ENCODE measurements around the gene NOL11.
"Not testable (repeated sequence)": the region's sequence is repeated elsewhere in the genome, so short reads cannot be mapped to it uniquely, and the experiment has no call there.

Gene NOL11

GRCh38 chr17:67713169-67713568, 4.6 kb upstream of the NOL11 start:
- Histone ChIP-seq H3K27me3 (ENCODE audit: control insufficient read depth, insufficient read depth, low read length) (no peaks in the 10 kb centered on the region), H3K4me1 (ENCODE audit: control insufficient read depth, insufficient read depth, low read length) (peaks cover 6% of the 10 kb centered on the region), H3K36me3 (ENCODE audit: control insufficient read depth, insufficient read depth, low read length) (no peaks in the 10 kb centered on the region)

GRCh38 chr17:67716405-67716798, 1.3 kb upstream of the NOL11 start:
- H3K4me3 ChIP-seq (ENCODE audit: low read length): no peak overlapping the region
- H3K27me3 ChIP-seq (ENCODE audit: control insufficient read depth, insufficient read depth, low read length): no peaks in the 10 kb centered on the region
- no peaks in the 10 kb centered on the region for H3K36me3 ChIP-seq (ENCODE audit: control insufficient read depth, insufficient read depth, low read length)
- no peak overlapping the region for H3K9ac ChIP-seq (ENCODE audit: low read length)
- H3K9me3 ChIP-seq (ENCODE audit: control insufficient read depth, low read length): no peaks in the 10 kb centered on the region
- peaks cover 17% of the 10 kb centered on the region for H3K4me1 ChIP-seq (ENCODE audit: control insufficient read depth, insufficient read depth, low read length)

More at GRCh38 chr17:67713169-67713568, 4.6 kb upstream of the NOL11 start:
- H3K9ac ChIP-seq (ENCODE audit: low read length): no peak overlapping the region
- H3K4me3 ChIP-seq (ENCODE audit: low read length): no peak overlapping the region
- no peaks in the 10 kb centered on the region for H3K9me3 ChIP-seq (ENCODE audit: control insufficient read depth, low read length)

- peaks cover 4% of the 10 kb centered on the region for H3K36me3 ChIP-seq (ENCODE audit: control insufficient read depth, insufficient read depth, low read length)
- H3K4me1 ChIP-seq (ENCODE audit: control insufficient read depth, insufficient read depth, low read length): peaks cover 17% of the 10 kb centered on the region
- peak overlapping the region; percentile 83 for H3K9ac ChIP-seq (ENCODE audit: low read length)
- no peaks in the 10 kb centered on the region for H3K9me3 ChIP-seq (ENCODE audit: control insufficient read depth, low read length)
- H3K4me3 ChIP-seq (ENCODE audit: low read length): peak overlapping the region; percentile 68
- no peaks in the 10 kb centered on the region for H3K27me3 ChIP-seq (ENCODE audit: control insufficient read depth, insufficient read depth, low read length)
These were observed 528 bp upstream of the NOL11 start for GRCh38 chr17:67717192-67717623.

GRCh38 chr17:67718325-67718941, 697 bp downstream of the NOL11 start:
- Histone ChIP-seq H3K4me3 (ENCODE audit: low read length) (peak overlapping the region; percentile 65), H3K27me3 (ENCODE audit: control insufficient read depth, insufficient read depth, low read length) (no peaks in the 10 kb centered on the region), H3K36me3 (ENCODE audit: control insufficient read depth, insufficient read depth, low read length) (peaks cover 4% of the 10 kb centered on the region), H3K9me3 (ENCODE audit: control insufficient read depth, low read length) (no peaks in the 10 kb centered on the region), H3K9ac (ENCODE audit: low read length) (peak overlapping the region; percentile 85), H3K4me1 (ENCODE audit: control insufficient read depth, insufficient read depth, low read length) (peaks cover 17% of the 10 kb centered on the region)

GRCh38 chr17:67725373-67725791, 7.6 kb downstream of the NOL11 start:
- Histone ChIP-seq H3K4me1 (ENCODE audit: control insufficient read depth, insufficient read depth, low read length) (no peaks in the 10 kb centered on the region), H3K9me3 (ENCODE audit: control insufficient read depth, low read length) (no peaks in the 10 kb centered on the region), H3K27me3 (ENCODE audit: control insufficient read depth, insufficient read depth, low read length) (no peaks in the 10 kb centered on the region), H3K9ac (ENCODE audit: low read length) (no peak overlapping the region), H3K4me3 (ENCODE audit: low read length) (no peak overlapping the region), H3K36me3 (ENCODE audit: control insufficient read depth, insufficient read depth, low read length) (peaks cover 11% of the 10 kb centered on the region)

- Histone ChIP-seq H3K9ac (ENCODE audit: low read length) (no peak overlapping the region), H3K27me3 (ENCODE audit: control insufficient read depth, insufficient read depth, low read length) (no peaks in the 10 kb centered on the region), H3K9me3 (ENCODE audit: control insufficient read depth, low read length) (no peaks in the 10 kb centered on the region), H3K4me3 (ENCODE audit: low read length) (no peak overlapping the region), H3K4me1 (ENCODE audit: control insufficient read depth, insufficient read depth, low read length) (no peaks in the 10 kb centered on the region), H3K36me3 (ENCODE audit: control insufficient read depth, insufficient read depth, low read length) (peaks cover 11% of the 10 kb centered on the region)
These were observed 8.1 kb downstream of the NOL11 start for GRCh38 chr17:67725807-67726206.

GRCh38 chr17:67727152-67728039, 9.7 kb downstream of the NOL11 start:
- not testable (repeated sequence) for H3K9ac ChIP-seq (ENCODE audit: low read length); H3K4me1 ChIP-seq (ENCODE audit: control insufficient read depth, insufficient read depth, low read length); H3K9me3 ChIP-seq (ENCODE audit: control insufficient read depth, low read length); H3K27me3 ChIP-seq (ENCODE audit: control insufficient read depth, insufficient read depth, low read length); H3K4me3 ChIP-seq (ENCODE audit: low read length)
- peaks cover 13% of the 10 kb centered on the region for H3K36me3 ChIP-seq (ENCODE audit: control insufficient read depth, insufficient read depth, low read length)

GRCh38 chr17:67729903-67730302, 12.2 kb downstream of the NOL11 start:
- peaks cover 13% of the 10 kb centered on the region for H3K36me3 ChIP-seq (ENCODE audit: control insufficient read depth, insufficient read depth, low read length)

GRCh38 chr17:67730731-67731130, 13.0 kb downstream of the NOL11 start:
- H3K4me3 ChIP-seq (ENCODE audit: low read length): no peak overlapping the region
- H3K9me3 ChIP-seq (ENCODE audit: control insufficient read depth, low read length): no peaks in the 10 kb centered on the region
- H3K27me3 ChIP-seq (ENCODE audit: control insufficient read depth, insufficient read depth, low read length): no peaks in the 10 kb centered on the region
- H3K36me3 ChIP-seq (ENCODE audit: control insufficient read depth, insufficient read depth, low read length): peaks cover 13% of the 10 kb centered on the region
- H3K9ac ChIP-seq (ENCODE audit: low read length): no peak overlapping the region
- no peaks in the 10 kb centered on the region for H3K4me1 ChIP-seq (ENCODE audit: control insufficient read depth, insufficient read depth, low read length)

More at GRCh38 chr17:67729903-67730302, 12.2 kb downstream of the NOL11 start:
- no peak overlapping the region for H3K9ac ChIP-seq (ENCODE audit: low read length)
- H3K4me3 ChIP-seq (ENCODE audit: low read length): no peak overlapping the region
- no peaks in the 10 kb centered on the region for H3K4me1 ChIP-seq (ENCODE audit: control insufficient read depth, insufficient read depth, low read length)
- H3K27me3 ChIP-seq (ENCODE audit: control insufficient read depth, insufficient read depth, low read length): no peaks in the 10 kb centered on the region
- no peaks in the 10 kb centered on the region for H3K9me3 ChIP-seq (ENCODE audit: control insufficient read depth, low read length)

GRCh38 chr17:67733449-67733848, 15.7 kb downstream of the NOL11 start:
- Histone ChIP-seq H3K4me1 (ENCODE audit: control insufficient read depth, insufficient read depth, low read length) (no peaks in the 10 kb centered on the region), H3K36me3 (ENCODE audit: control insufficient read depth, insufficient read depth, low read length) (peaks cover 15% of the 10 kb centered on the region), H3K27me3 (ENCODE audit: control insufficient read depth, insufficient read depth, low read length) (no peaks in the 10 kb centered on the region), H3K9ac (ENCODE audit: low read length) (no peak overlapping the region), H3K4me3 (ENCODE audit: low read length) (no peak overlapping the region), H3K9me3 (ENCODE audit: control insufficient read depth, low read length) (no peaks in the 10 kb centered on the region)

- Histone ChIP-seq H3K9ac (ENCODE audit: low read length) (no peak overlapping the region), H3K27me3 (ENCODE audit: control insufficient read depth, insufficient read depth, low read length) (no peaks in the 10 kb centered on the region), H3K4me1 (ENCODE audit: control insufficient read depth, insufficient read depth, low read length) (no peaks in the 10 kb centered on the region), H3K36me3 (ENCODE audit: control insufficient read depth, insufficient read depth, low read length) (peaks cover 10% of the 10 kb centered on the region), H3K9me3 (ENCODE audit: control insufficient read depth, low read length) (no peaks in the 10 kb centered on the region), H3K4me3 (ENCODE audit: low read length) (no peak overlapping the region)
These were observed 19.4 kb downstream of the NOL11 start for GRCh38 chr17:67737145-67737544.

- H3K27me3 ChIP-seq (ENCODE audit: control insufficient read depth, insufficient read depth, low read length): no peaks in the 10 kb centered on the region
- no peaks in the 10 kb centered on the region for H3K4me1 ChIP-seq (ENCODE audit: control insufficient read depth, insufficient read depth, low read length)
- H3K9ac ChIP-seq (ENCODE audit: low read length): no peak overlapping the region
- H3K36me3 ChIP-seq (ENCODE audit: control insufficient read depth, insufficient read depth, low read length): peaks cover 10% of the 10 kb centered on the region
- no peaks in the 10 kb centered on the region for H3K9me3 ChIP-seq (ENCODE audit: control insufficient read depth, low read length)
- no peak overlapping the region for H3K4me3 ChIP-seq (ENCODE audit: low read length)
These were observed 24.3 kb downstream of the NOL11 start for GRCh38 chr17:67742025-67742424.

Measured in mucosa of stomach (tissue), 1 donor.